Activated B cell treated with CpG ODN at 0.5 μM for 24 hours (primary cell): Measurements from ENCODE around the gene DGLUCY. TPM values are rescaled to one million over a fixed set of nuclear protein-coding genes. Genes with fewer than 3 reads are reported as not detected.

ENCODE experiments used
- ATAC-seq: fragments of 200-7000 bp; cut with Tn5 transposase; one replicate; pipeline ENCODE4 v1.10.0; 2021; ENCODE audit warnings: low read depth, mild to moderate bottlenecking, moderate library complexity
- CTCF ChIA-PET: fragments of 350-600 bp; sonication (Branson Sonifier 250); formaldehyde crosslinking; loops from one replicate; lab custom pipeline; 2021; ENCODE audit warnings: antibody characterized with exemption; lab: Charles Lee
- POLR2A ChIA-PET: fragments of 350-600 bp; sonication (Branson Sonifier 250); formaldehyde crosslinking; loops from one replicate; lab custom pipeline; 2021; ENCODE audit warnings: antibody characterized with exemption; lab: Charles Lee
- DNase-seq: peaks from one replicate; pipeline ENCODE4 v3.0.0; 2022
- H3K27ac Mint-ChIP-seq: one replicate; pipeline ENCODE4 v1.8.0; 2020; ENCODE audit warnings: mixed read lengths
- H3K27me3 Mint-ChIP-seq: one replicate; pipeline ENCODE4 v1.8.0; 2021; ENCODE audit warnings: mixed read lengths
- H3K36me3 Mint-ChIP-seq: one replicate; pipeline ENCODE4 v1.8.0; 2021; ENCODE audit warnings: low read depth, mixed read lengths
- H3K4me1 Mint-ChIP-seq: one replicate; pipeline ENCODE4 v1.8.0; 2021; ENCODE audit warnings: mixed read lengths
- H3K4me3 Mint-ChIP-seq: one replicate; pipeline ENCODE4 v1.8.0; 2020; ENCODE audit warnings: mild to moderate bottlenecking, mixed read lengths
- H3K9me3 Mint-ChIP-seq: one replicate; pipeline ENCODE4 v1.8.0; 2020; ENCODE audit warnings: mixed read lengths
- intact Hi-C: fragments of 100-400 bp; cut with micrococcal nuclease; formaldehyde crosslinking; loops from one replicate; pipeline ENCODE4 v1.15.1; 2024
- total RNA-seq: library from RNA; stranded (reverse); gene quantifications from 2 replicates; pipeline ENCODE4 v1.2.3, GENCODE V29; 2022
- TF ChIP-seq, protein P1 (sequence below): fragments of 200-600 bp; IDR thresholded peaks from one replicate; pipeline ENCODE4 v1.8.0; 2022; ENCODE audit warnings: antibody characterized with exemption, mild to moderate bottlenecking

DGLUCY gene
- total RNA-seq, 1 donor from 2014 or later: 92.7 TPM

DNA sequence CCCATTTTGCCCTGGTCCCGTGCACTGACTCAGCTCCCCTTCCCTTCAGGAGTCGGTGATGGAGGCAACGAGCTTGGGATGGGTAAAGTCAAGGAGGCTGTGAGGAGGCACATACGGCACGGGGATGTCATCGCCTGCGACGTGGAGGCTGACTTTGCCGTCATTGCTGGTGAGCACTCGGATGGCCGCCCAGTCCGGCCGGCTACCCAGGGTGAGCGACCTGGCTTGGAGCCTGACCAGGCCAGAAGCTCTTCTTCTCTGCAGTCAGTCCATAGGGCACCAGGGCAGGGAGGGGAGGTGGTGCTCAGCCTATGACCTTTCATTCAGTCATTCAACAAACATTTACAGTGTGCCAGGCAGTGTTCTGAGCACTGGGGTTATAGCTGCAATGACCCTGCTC is 90.8 kb downstream of the DGLUCY start:
- Mint-ChIP-seq H3K4me3 (no peak overlapping the region), H3K9me3 (no peaks in the 10 kb centered on the region), H3K27ac (no peak overlapping the region), H3K4me1 (peaks cover 2% of the 10 kb centered on the region), H3K36me3 (peaks cover 83% of the 10 kb centered on the region), H3K27me3 (no peaks in the 10 kb centered on the region)
- intact Hi-C loops: loop anchor here (5.0 kb wide), 1 partner anchor 38 kb away; the partner anchor contains the start of gene GPR68
- TF ChIP-seq, protein P1, sequence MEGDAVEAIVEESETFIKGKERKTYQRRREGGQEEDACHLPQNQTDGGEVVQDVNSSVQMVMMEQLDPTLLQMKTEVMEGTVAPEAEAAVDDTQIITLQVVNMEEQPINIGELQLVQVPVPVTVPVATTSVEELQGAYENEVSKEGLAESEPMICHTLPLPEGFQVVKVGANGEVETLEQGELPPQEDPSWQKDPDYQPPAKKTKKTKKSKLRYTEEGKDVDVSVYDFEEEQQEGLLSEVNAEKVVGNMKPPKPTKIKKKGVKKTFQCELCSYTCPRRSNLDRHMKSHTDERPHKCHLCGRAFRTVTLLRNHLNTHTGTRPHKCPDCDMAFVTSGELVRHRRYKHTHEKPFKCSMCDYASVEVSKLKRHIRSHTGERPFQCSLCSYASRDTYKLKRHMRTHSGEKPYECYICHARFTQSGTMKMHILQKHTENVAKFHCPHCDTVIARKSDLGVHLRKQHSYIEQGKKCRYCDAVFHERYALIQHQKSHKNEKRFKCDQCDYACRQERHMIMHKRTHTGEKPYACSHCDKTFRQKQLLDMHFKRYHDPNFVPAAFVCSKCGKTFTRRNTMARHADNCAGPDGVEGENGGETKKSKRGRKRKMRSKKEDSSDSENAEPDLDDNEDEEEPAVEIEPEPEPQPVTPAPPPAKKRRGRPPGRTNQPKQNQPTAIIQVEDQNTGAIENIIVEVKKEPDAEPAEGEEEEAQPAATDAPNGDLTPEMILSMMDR: no peak
- DNase-seq (no peak), ATAC-seq (no peak)
- ChIA-PET POLR2A (no interaction called here), CTCF (interaction anchor here (0.7 to 1.3 kb wide), 2 partner anchors 31 to 81 kb away, joined by 3 read pairs; no protein-coding TSS in a partner anchor)

DNA sequence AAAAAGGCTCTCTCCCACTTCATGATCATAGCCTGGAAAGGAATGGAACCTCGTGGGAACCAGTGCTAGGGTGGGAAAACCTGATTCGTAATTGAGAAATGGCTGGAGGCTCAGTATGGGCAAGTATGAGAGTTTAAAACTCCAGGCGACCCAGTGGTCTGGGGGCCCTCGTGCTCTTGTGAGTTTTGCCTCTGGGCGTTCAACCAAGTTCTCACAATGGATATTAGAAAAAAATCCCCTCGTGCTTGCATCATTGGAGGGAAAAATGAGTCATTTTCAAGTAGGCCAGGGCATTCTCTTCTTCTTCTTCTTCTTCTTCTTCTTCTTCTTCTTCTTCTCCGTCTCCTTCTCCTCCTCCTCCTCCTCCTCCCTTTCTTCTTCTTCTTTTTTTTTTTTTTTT is 91.6 kb downstream of the DGLUCY start:
- Mint-ChIP-seq H3K9me3 (no peaks in the 10 kb centered on the region), H3K27me3 (no peaks in the 10 kb centered on the region), H3K4me1 (peaks cover 2% of the 10 kb centered on the region), H3K4me3 (no peak overlapping the region), H3K36me3 (peaks cover 83% of the 10 kb centered on the region), H3K27ac (peak overlapping the region; percentile 37)
- CTCF ChIA-PET: interaction anchor here (1.3 kb wide), 1 partner anchor 32 kb away, joined by 3 read pairs; no protein-coding TSS in a partner anchor
- TF ChIP-seq, protein P1: no peak
- intact Hi-C loops: loop anchor here (5.0 kb wide), 1 partner anchor 37 kb away; the partner anchor contains the start of gene GPR68
- DNase-seq: no peak
- no peak for ATAC-seq
- POLR2A ChIA-PET: no interaction called here

DNA sequence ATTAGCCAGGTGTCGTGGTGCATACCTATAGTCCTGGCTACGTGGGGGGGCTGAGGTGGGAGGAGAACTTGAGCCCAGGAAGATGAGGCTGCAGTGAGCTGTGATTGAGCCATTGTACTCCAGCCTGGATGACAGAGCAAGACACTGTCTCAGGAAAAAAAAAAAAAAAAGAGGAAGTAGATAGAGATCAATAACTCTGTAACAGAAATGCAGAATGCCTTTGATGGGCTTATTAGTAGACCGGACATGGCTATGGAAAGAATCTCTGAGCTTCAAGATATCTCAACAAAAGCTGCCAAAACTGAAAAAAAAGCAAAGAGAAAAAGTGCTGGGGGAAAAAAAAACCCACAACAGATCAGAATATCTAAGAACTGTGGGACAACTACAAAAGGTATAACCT is 93.1 kb downstream of the DGLUCY start:
- intact Hi-C loops: loop anchor here (5.0 kb wide), 1 partner anchor 35 kb away; the partner anchor contains the start of gene GPR68
- TF ChIP-seq, protein P1: no peak
- Mint-ChIP-seq H3K27me3 (no peaks in the 10 kb centered on the region), H3K27ac (no peak overlapping the region), H3K4me1 (peaks cover 2% of the 10 kb centered on the region), H3K9me3 (no peaks in the 10 kb centered on the region), H3K4me3 (no peak overlapping the region), H3K36me3 (peaks cover 87% of the 10 kb centered on the region)
- DNase-seq (no peak), ATAC-seq (no peak)
- ChIA-PET CTCF (no interaction called here), POLR2A (no interaction called here)

DNA sequence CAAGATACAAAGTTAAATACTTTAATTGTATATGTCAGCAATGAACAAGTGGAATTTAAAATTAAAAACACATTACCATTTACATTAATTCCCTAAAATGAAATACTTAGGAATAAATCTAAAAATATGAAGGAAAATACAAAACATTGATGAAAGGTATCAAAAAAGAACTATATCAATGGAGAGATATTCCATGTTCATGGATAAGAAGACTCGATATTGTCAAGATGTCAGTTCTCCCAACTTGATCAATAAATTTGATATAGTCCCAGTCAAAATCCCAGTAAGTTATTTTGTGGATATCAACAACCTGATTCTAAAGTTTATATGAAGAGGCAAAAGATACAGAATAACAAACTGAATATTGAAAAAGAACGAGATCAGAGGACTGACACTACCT is 97.1 kb downstream of the DGLUCY start:
- H3K27me3 Mint-ChIP-seq: no peaks in the 10 kb centered on the region
- H3K4me1 Mint-ChIP-seq: no peaks in the 10 kb centered on the region
- no peak for DNase-seq
- ChIA-PET CTCF (no interaction called here), POLR2A (no interaction called here)
- H3K27ac Mint-ChIP-seq: no peak overlapping the region
- intact Hi-C loops: no loop called here
- no peaks in the 10 kb centered on the region for H3K9me3 Mint-ChIP-seq
- H3K36me3 Mint-ChIP-seq: peaks cover 72% of the 10 kb centered on the region
- TF ChIP-seq, protein P1: no peak
- no peak overlapping the region for H3K4me3 Mint-ChIP-seq
- ATAC-seq: no peak

DNA sequence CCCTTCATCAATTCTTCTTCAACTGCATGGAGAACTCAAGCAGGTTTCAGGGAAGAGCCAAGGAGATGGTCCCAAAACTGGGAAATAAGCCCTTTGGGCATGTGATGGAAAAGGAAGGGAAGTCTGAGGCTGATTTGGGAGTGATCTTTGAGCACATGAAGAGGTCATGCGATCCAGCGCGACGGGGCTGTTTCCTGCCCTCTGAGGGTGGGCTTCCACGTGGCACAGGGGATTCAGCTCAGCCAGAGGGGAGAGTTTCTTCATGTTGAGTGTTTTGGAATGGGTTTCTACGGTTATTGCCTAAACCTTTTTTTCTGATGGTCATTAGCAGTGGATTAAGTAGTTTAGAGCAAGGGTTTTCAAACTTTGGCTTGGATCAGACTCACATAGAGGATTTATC is 100.4 kb downstream of the DGLUCY start:
- DNase-seq (no peak), ATAC-seq (no peak)
- Mint-ChIP-seq H3K27ac (no peak overlapping the region), H3K4me3 (no peak overlapping the region), H3K4me1 (no peaks in the 10 kb centered on the region), H3K36me3 (peaks cover 66% of the 10 kb centered on the region), H3K9me3 (no peaks in the 10 kb centered on the region), H3K27me3 (no peaks in the 10 kb centered on the region)
- POLR2A ChIA-PET: no interaction called here
- CTCF ChIA-PET: no interaction called here
- intact Hi-C loops: no loop called here
- TF ChIP-seq, protein P1: no peak
